Esophagus muscularis mucosa (tissue), 4 donors: ENCODE data around the gene TRIM2. TPM values are rescaled to one million over a fixed set of nuclear protein-coding genes. Genes with fewer than 3 reads are reported as not detected.
"Not testable (repeated sequence)": the region's sequence is repeated elsewhere in the genome, so short reads cannot be mapped to it uniquely, and the experiment has no call there.

ENCODE experiments used
- DNase-seq: peaks from one replicate; pipeline ENCODE4 v3.0.0-alpha.2; 2017; ENCODE audit errors: extremely low spot score
- H3K27ac ChIP-seq, 4 donors: fragments of 200-600 bp; sonication (generic); replicated peaks in 1 of 4; 1 replicate in 3 of 4; 2 replicates in 1 of 4; pipeline ENCODE4 v1.5.1; 2016 to 2019; ENCODE audit warnings: mild to moderate bottlenecking in 1 of 4
- H3K27me3 ChIP-seq, 4 donors: fragments of 200-600 bp; sonication (generic); one replicate each; pipeline versions ENCODE4 v1.5.1 to v1.6.0; 2016 to 2019
- H3K36me3 ChIP-seq, 4 donors: fragments of 200-600 bp; sonication (generic); one replicate each; pipeline ENCODE4 v1.5.1; 2016 to 2019
- H3K4me1 ChIP-seq, 4 donors: fragments of 200-600 bp; sonication (generic); one replicate each; pipeline ENCODE4 v1.5.1; 2016 to 2019
- H3K4me3 ChIP-seq, 4 donors: fragments of 200-600 bp; sonication (generic); 1 replicate in 2 of 4; 2 replicates in 2 of 4; pipeline ENCODE4 v1.5.1; 2016 to 2019; ENCODE audit warnings: mild to moderate bottlenecking in 4 of 4, moderate library complexity in 1 of 4
- H3K9me3 ChIP-seq, 4 donors: fragments of 200-600 bp; sonication (generic); 1 replicate in 3 of 4; 2 replicates in 1 of 4; pipeline ENCODE4 v1.5.1; 2016 to 2019
- CTCF ChIP-seq, 3 experiments: fragments of 200-600 bp in 2 of 3; fragments of 450-650 bp in 1 of 3; sonication (generic) in 2 of 3; IDR thresholded peaks; one replicate each; pipeline ENCODE4 v1.5.1; 2017 to 2019; ENCODE audit warnings: antibody characterized with exemption in 3 of 3, mild to moderate bottlenecking in 2 of 3, moderate library complexity in 1 of 3
- EP300 ChIP-seq: sonication (generic); formaldehyde crosslinking; IDR thresholded peaks from one replicate; pipeline ENCODE4 v1.6.1; 2017; ENCODE audit warnings: antibody characterized with exemption
- POLR2A ChIP-seq: fragments of 450-650 bp; IDR thresholded peaks from one replicate; pipeline ENCODE4 v1.6.1; 2017; ENCODE audit warnings: antibody characterized with exemption, moderate library complexity, mild to moderate bottlenecking, low read depth
- POLR2AphosphoS5 ChIP-seq, 2 donors: sonication (generic); formaldehyde crosslinking; IDR thresholded peaks; one replicate each; pipeline ENCODE4 v1.6.1; 2017; ENCODE audit warnings: antibody characterized with exemption in 2 of 2
- WGBS: methylation state at CpG from one replicate; pipeline ENCODE4 v1.1.5; 2018; 5-methylcytosine and 5-hydroxymethylcytosine counted together
- intact Hi-C: fragments of 100-400 bp; cut with DNase I; formaldehyde crosslinking; loops from one replicate; pipeline ENCODE4 v1.15.1; 2023
- total RNA-seq, 4 donors: library from RNA; depleted of rRNA; stranded (reverse); fragments of >200 nt; gene quantifications; one replicate each; pipeline versions ENCODE4 v1.1.0 to v1.2.1, GENCODE V29; 2016

The TRIM2 gene
- total RNA-seq, 4 donors from 2014 or later: 28.3 to 36.9 (median 30.4) TPM

GRCh38 chr4:153159728-153160221 is 44.5 kb upstream of the TRIM2 start:
- no peaks in the 10 kb centered on the region for H3K36me3 ChIP-seq
- H3K4me3 ChIP-seq: no peak overlapping the region
- WGBS: 36% methylated on average over 5 of the region's 5 CpGs
- no peaks in the 10 kb centered on the region for H3K27me3 ChIP-seq
- H3K27ac ChIP-seq: no peak overlapping the region
- no peaks in the 10 kb centered on the region for H3K9me3 ChIP-seq
- intact Hi-C loops: no loop called here
- no peaks in the 10 kb centered on the region for H3K4me1 ChIP-seq
- DNase-seq: no peak
- TF ChIP-seq CTCF (IDR thresholded peaks at IDR 0.05) (no peak), POLR2AphosphoS5 (IDR thresholded peaks at IDR 0.05) (no peak), POLR2A (no peak), EP300 (no peak)

- Histone ChIP-seq H3K4me1 (no peaks in the 10 kb centered on the region), H3K27ac (no peak overlapping the region), H3K9me3 (peaks cover 0 to 4% (median 0%) of the 10 kb centered on the region in 4 donors), H3K4me3 (no peak overlapping the region), H3K27me3 (no peaks in the 10 kb centered on the region), H3K36me3 (no peaks in the 10 kb centered on the region)
- no peak for DNase-seq
- WGBS: 96% methylated on average over 4 of the region's 4 CpGs
- intact Hi-C loops: no loop called here
- TF ChIP-seq POLR2A (no peak), CTCF (IDR thresholded peaks at IDR 0.05) (no peak)
Observed at GRCh38 chr4:153160821-153161220, 43.4 kb upstream of the TRIM2 start.

- WGBS: 82% methylated on average over 7 of the region's 7 CpGs
- intact Hi-C loops: no loop called here
- no peak for TF ChIP-seq POLR2AphosphoS5 (IDR thresholded peaks at IDR 0.05)
- TF ChIP-seq CTCF (IDR thresholded peaks at IDR 0.05): no peak
- TF ChIP-seq EP300: no peak
- no peak for TF ChIP-seq POLR2A
Observed at GRCh38 chr4:153161226-153161963, 42.8 kb upstream of the TRIM2 start.

GRCh38 chr4:153165236-153165635 is 39.0 kb upstream of the TRIM2 start:
- WGBS: 97% methylated on average over 5 of the region's 5 CpGs
- H3K9me3 ChIP-seq, DNase-seq, intact Hi-C loops, H3K4me3 ChIP-seq, H3K27ac ChIP-seq, H3K36me3 ChIP-seq, H3K4me1 ChIP-seq, H3K27me3 ChIP-seq: not testable (repeated sequence)

More at GRCh38 chr4:153161226-153161963, 42.8 kb upstream of the TRIM2 start:
- H3K4me3 ChIP-seq: no peak overlapping the region
- DNase-seq: no peak
- H3K9me3 ChIP-seq: peaks cover 0 to 4% (median 0%) of the 10 kb centered on the region in 4 donors
- no peaks in the 10 kb centered on the region for H3K27me3 ChIP-seq
- H3K27ac ChIP-seq: no peak overlapping the region
- no peaks in the 10 kb centered on the region for H3K4me1 ChIP-seq
- H3K36me3 ChIP-seq: no peaks in the 10 kb centered on the region

- intact Hi-C loops: no loop called here
- H3K4me3 ChIP-seq: no peak overlapping the region
- H3K9me3 ChIP-seq: peaks cover 0 to 4% (median 0%) of the 10 kb centered on the region in 4 donors
- 74% methylated on average over 5 of the region's 5 CpGs for WGBS
- DNase-seq: no peak
- H3K27me3 ChIP-seq: no peaks in the 10 kb centered on the region
- TF ChIP-seq EP300: no peak
- no peak for TF ChIP-seq POLR2A
- no peak for TF ChIP-seq CTCF (IDR thresholded peaks at IDR 0.05)
- no peak for TF ChIP-seq POLR2AphosphoS5 (IDR thresholded peaks at IDR 0.05)
- H3K27ac ChIP-seq: no peak overlapping the region
- no peaks in the 10 kb centered on the region for H3K36me3 ChIP-seq
- H3K4me1 ChIP-seq: no peaks in the 10 kb centered on the region
Observed at GRCh38 chr4:153166716-153167501, 37.3 kb upstream of the TRIM2 start.
